Measurements from ENCODE around the gene TRAPPC3L.

DNA sequence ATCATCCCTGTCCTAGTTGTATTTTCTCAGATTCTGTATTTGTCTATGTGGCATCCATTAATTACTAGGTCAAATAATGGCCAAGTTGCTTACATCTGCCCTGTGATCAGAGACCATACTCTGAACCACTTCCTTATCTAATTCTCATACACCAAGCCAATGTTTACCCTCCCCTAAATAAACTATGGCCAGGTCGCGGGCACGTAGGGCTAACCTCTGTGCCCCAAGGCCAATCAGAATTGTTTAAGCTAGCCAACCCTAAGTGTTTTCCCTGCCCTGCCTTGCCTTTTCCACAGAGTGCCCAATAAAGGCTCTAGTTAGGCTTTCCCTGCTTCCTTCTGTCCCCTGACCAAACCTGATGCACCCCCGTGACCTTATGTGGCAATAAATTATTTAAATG lies 5.3 kb upstream of the TRAPPC3L start:
- TF ChIP-seq, protein P1, sequence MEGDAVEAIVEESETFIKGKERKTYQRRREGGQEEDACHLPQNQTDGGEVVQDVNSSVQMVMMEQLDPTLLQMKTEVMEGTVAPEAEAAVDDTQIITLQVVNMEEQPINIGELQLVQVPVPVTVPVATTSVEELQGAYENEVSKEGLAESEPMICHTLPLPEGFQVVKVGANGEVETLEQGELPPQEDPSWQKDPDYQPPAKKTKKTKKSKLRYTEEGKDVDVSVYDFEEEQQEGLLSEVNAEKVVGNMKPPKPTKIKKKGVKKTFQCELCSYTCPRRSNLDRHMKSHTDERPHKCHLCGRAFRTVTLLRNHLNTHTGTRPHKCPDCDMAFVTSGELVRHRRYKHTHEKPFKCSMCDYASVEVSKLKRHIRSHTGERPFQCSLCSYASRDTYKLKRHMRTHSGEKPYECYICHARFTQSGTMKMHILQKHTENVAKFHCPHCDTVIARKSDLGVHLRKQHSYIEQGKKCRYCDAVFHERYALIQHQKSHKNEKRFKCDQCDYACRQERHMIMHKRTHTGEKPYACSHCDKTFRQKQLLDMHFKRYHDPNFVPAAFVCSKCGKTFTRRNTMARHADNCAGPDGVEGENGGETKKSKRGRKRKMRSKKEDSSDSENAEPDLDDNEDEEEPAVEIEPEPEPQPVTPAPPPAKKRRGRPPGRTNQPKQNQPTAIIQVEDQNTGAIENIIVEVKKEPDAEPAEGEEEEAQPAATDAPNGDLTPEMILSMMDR (IDR thresholded peaks at IDR 0.05) = no peak
- no peak for TF ChIP-seq POLR2A (IDR thresholded peaks at IDR 0.05)
